GM04503 (cell line): ENCODE data around the gene ANXA8.
"Not testable (repeated sequence)": the region's sequence is repeated elsewhere in the genome, so short reads cannot be mapped to it uniquely, and the experiment has no call there.

Source experiments
- DNase-seq: peaks from one replicate; pipeline ENCODE4 v3.0.0-alpha.2; 2012; ENCODE audit warnings: low read depth

Gene ANXA8

GRCh38 chr10:47462577-47463358, 21.1 kb downstream of the ANXA8 start:
- not testable (repeated sequence) for DNase-seq

GRCh38 chr10:47461261-47461687, 22.6 kb downstream of the ANXA8 start:
- peak; percentile 10 for DNase-seq

- peak; percentile 51 for DNase-seq
Observed at GRCh38 chr10:47458466-47459154, 25.3 kb downstream of the ANXA8 start.

GRCh38 chr10:47457826-47458225, 26.1 kb downstream of the ANXA8 start:
- no peak for DNase-seq

GRCh38 chr10:47457528-47457820, 26.4 kb downstream of the ANXA8 start:
- DNase-seq = no peak

- DNase-seq = no peak
Observed at GRCh38 chr10:47456794-47457527, 27.0 kb downstream of the ANXA8 start.

GRCh38 chr10:47456079-47456785, 27.7 kb downstream of the ANXA8 start:
- no peak for DNase-seq

- not testable (repeated sequence) for DNase-seq
Observed at GRCh38 chr10:47455350-47456078, 28.4 kb downstream of the ANXA8 start.

GRCh38 chr10:47454780-47455058, 29.2 kb downstream of the ANXA8 start:
- DNase-seq = no peak

- DNase-seq = no peak
Observed at GRCh38 chr10:47454008-47454779, 29.7 kb downstream of the ANXA8 start.

GRCh38 chr10:47453141-47454007, 30.5 kb downstream of the ANXA8 start:
- no peak for DNase-seq

- no peak for DNase-seq
Observed at GRCh38 chr10:47452495-47453140, 31.3 kb downstream of the ANXA8 start.

- no peak for DNase-seq
Observed at GRCh38 chr10:47451998-47452494, 31.9 kb downstream of the ANXA8 start.

- no peak for DNase-seq
Observed at GRCh38 chr10:47451273-47451997, 32.5 kb downstream of the ANXA8 start.

- no peak for DNase-seq
Observed at GRCh38 chr10:47450442-47450841, 33.5 kb downstream of the ANXA8 start.

GRCh38 chr10:47449979-47450378, 33.9 kb downstream of the ANXA8 start:
- DNase-seq = no peak

- no peak for DNase-seq
Observed at GRCh38 chr10:47449102-47449978, 34.6 kb downstream of the ANXA8 start.

- no peak for DNase-seq
Observed at GRCh38 chr10:47447705-47448104, 36.2 kb downstream of the ANXA8 start.
